IMR-90 (cell line): ENCODE measurements around the gene PFKP. TPM values are rescaled to one million over a fixed set of nuclear protein-coding genes. Genes with fewer than 3 reads are reported as not detected.

ENCODE experiments used
- ATAC-seq: fragments of 200-7000 bp; cut with Tn5 transposase; 2 replicates; pipeline ENCODE4 v1.9.1; 2020; ENCODE audit warnings: low read depth, mild to moderate bottlenecking, moderate library complexity
- BruUV-seq: library from RNA; stranded (reverse); fragments of 400-500 nt; replicated peaks from 2 replicates; lab custom pipeline; 2021; lab: Mats Ljungman, UMichigan
- CTCF ChIA-PET: fragments of 300-600 bp; formaldehyde crosslinking; extraction: SDS; loops from one replicate; lab custom pipeline; 2021; ENCODE audit warnings: antibody characterized with exemption; lab: Yijun Ruan, JAX
- POLR2A ChIA-PET: fragments of 300-600 bp; sonication (Branson Sonifier 250); formaldehyde crosslinking; loops from one replicate; lab custom pipeline; 2022; ENCODE audit warnings: antibody characterized with exemption; ENCODE audit not compliant: unreplicated experiment; lab: Charles Lee
- DNase-seq: peaks from one replicate; pipeline ENCODE4 v3.0.0; 2013
- H2AFZ ChIP-seq: replicated peaks from 2 replicates; pipeline ENCODE3; 2013; ENCODE audit warnings: low read length, mild to moderate bottlenecking; ENCODE audit not compliant: poor library complexity
- H2AK5ac ChIP-seq: 2 replicates; pipeline ENCODE4 v1.6.1; 2013; ENCODE audit warnings: low read depth, low read length, inconsistent platforms
- H2AK9ac ChIP-seq: replicated peaks from 2 replicates; pipeline ENCODE3; 2013; ENCODE audit warnings: mild to moderate bottlenecking, low read depth, low read length, moderate library complexity; ENCODE audit not compliant: poor library complexity
- H2BK120ac ChIP-seq: 2 replicates; pipeline ENCODE4 v1.6.1; 2013; ENCODE audit warnings: low read depth, low read length, inconsistent platforms
- H2BK15ac ChIP-seq: 3 replicates; pipeline ENCODE4 v1.6.1; 2013; ENCODE audit warnings: low read depth, low read length, inconsistent platforms
- H2BK20ac ChIP-seq: 2 replicates; pipeline ENCODE4 v1.6.1; 2013; ENCODE audit warnings: low read depth, mild to moderate bottlenecking, inconsistent platforms, low read length, moderate library complexity
- H2BK5ac ChIP-seq: 2 replicates; pipeline ENCODE4 v1.6.1; 2013; ENCODE audit warnings: mild to moderate bottlenecking, low read depth, low read length, inconsistent platforms; ENCODE audit not compliant: poor library complexity, severe bottlenecking
- H3K14ac ChIP-seq: replicated peaks from 2 replicates; pipeline ENCODE4 v1.6.1; 2013; ENCODE audit warnings: low read depth, low read length, inconsistent platforms
- H3K18ac ChIP-seq: 2 replicates; pipeline ENCODE4 v1.6.1; 2013; ENCODE audit warnings: low read depth, low read length, control low read depth
- H3K23ac ChIP-seq: 2 replicates; pipeline ENCODE4 v1.6.1; 2013; ENCODE audit warnings: low read depth, low read length, inconsistent platforms
- H3K27ac ChIP-seq: 2 replicates; pipeline ENCODE4 v1.5.1; 2013; ENCODE audit warnings: mild to moderate bottlenecking, control low read depth, low read length; ENCODE audit not compliant: insufficient read depth
- H3K27me3 ChIP-seq: 2 replicates; pipeline ENCODE4 v1.6.1; 2013; ENCODE audit warnings: low read length; ENCODE audit not compliant: control insufficient read depth, insufficient read depth
- H3K36me3 ChIP-seq: 2 replicates; pipeline ENCODE4 v1.6.1; 2013; ENCODE audit warnings: low read length, mixed read lengths; ENCODE audit not compliant: control insufficient read depth, insufficient read depth
- H3K4ac ChIP-seq: 2 replicates; pipeline ENCODE4 v1.6.1; 2013; ENCODE audit warnings: low read depth, low read length, inconsistent platforms
- H3K4me1 ChIP-seq: 2 replicates; pipeline ENCODE4 v1.6.1; 2013; ENCODE audit warnings: low read length, mixed read lengths; ENCODE audit not compliant: control insufficient read depth, insufficient read depth
- H3K4me2 ChIP-seq: 2 replicates; pipeline ENCODE4 v1.6.1; 2013; ENCODE audit warnings: low read depth, mild to moderate bottlenecking, control low read depth, low read length, moderate library complexity
- H3K4me3 ChIP-seq: 2 replicates; pipeline ENCODE4 v1.5.1; 2013; ENCODE audit warnings: low read depth, mild to moderate bottlenecking, control low read depth, low read length, moderate library complexity; ENCODE audit not compliant: insufficient read depth
- H3K56ac ChIP-seq: 2 replicates; pipeline ENCODE4 v1.6.1; 2013; ENCODE audit warnings: low read length, inconsistent platforms; ENCODE audit not compliant: insufficient read depth; ENCODE audit errors: extremely low read depth
- H3K79me1 ChIP-seq, 2 experiments: 2 replicates each; pipeline ENCODE4 v1.6.1; 2013; ENCODE audit warnings: low read length in 2 of 2, inconsistent platforms in 1 of 2, low read depth in 1 of 2
- H3K9ac ChIP-seq: 2 replicates; pipeline ENCODE4 v1.6.1; 2013; ENCODE audit warnings: low read depth, low read length, control low read depth
- H3K9me1 ChIP-seq: 2 replicates; pipeline ENCODE4 v1.6.1; 2013; ENCODE audit warnings: low read length, inconsistent platforms; ENCODE audit not compliant: insufficient read depth
- H3K9me3 ChIP-seq: 2 replicates; pipeline ENCODE4 v1.6.1; 2013; ENCODE audit warnings: low read length; ENCODE audit not compliant: control insufficient read depth, insufficient read depth
- H4K20me1 ChIP-seq: 2 replicates; pipeline ENCODE4 v1.6.1; 2013; ENCODE audit warnings: low read length, inconsistent platforms; ENCODE audit not compliant: insufficient read depth
- H4K5ac ChIP-seq: 2 replicates; pipeline ENCODE4 v1.6.1; 2013; ENCODE audit warnings: mild to moderate bottlenecking, low read depth, low read length, control low read depth
- H4K8ac ChIP-seq, 2 experiments: 2 replicates each; pipeline ENCODE4 v1.6.1; 2013; ENCODE audit warnings: low read depth in 2 of 2, low read length in 2 of 2, control low read depth in 1 of 2, inconsistent platforms in 1 of 2
- H4K91ac ChIP-seq: 2 replicates; pipeline ENCODE4 v1.6.1; 2013; ENCODE audit warnings: low read depth, low read length, inconsistent platforms; ENCODE audit not compliant: insufficient read depth
- CEBPB ChIP-seq: IDR thresholded peaks from 2 replicates; pipeline ENCODE4 v1.6.1; 2012; ENCODE audit warnings: low read depth, low read length, improper control_type of control experiment
- WGBS, 2 experiments: methylation state at CpG; one replicate each; pipeline versions ENCODE4 v1.1.5 to v1.1.7; 2013; ENCODE audit warnings: missing lambda C conversion rate in 2 of 2; ENCODE audit not compliant: insufficient read length in 1 of 2; ENCODE audit errors: extremely low coverage in 2 of 2; 5-methylcytosine and 5-hydroxymethylcytosine counted together
- dilution Hi-C: fragments of 300-500 bp; cut with HindIII; formaldehyde crosslinking; loops from one replicate; pipeline ENCODE4 v1.14.3; 2018; ENCODE audit warnings: low sequenced_read_pairs; ENCODE audit not compliant: unreplicated experiment
- in situ Hi-C: fragments of 300-500 bp; cut with MboI; formaldehyde crosslinking; loops from 3 replicates; pipeline ENCODE4 v1.14.3; 2019; ENCODE audit warnings: low sequenced_read_pairs, inconsistent platforms, mixed read lengths
- intact Hi-C: fragments of 100-400 bp; cut with micrococcal nuclease; formaldehyde crosslinking; loops from 2 replicates; pipeline ENCODE4 v1.10.0; 2022
- polyA plus RNA-seq, 3 experiments: library from polyadenylated mRNA; depleted of rRNA; stranded (reverse); fragments of >200 nt; gene quantifications; 2 replicates each; pipeline ENCODE4 v1.2.3, GENCODE V29; 2012; ENCODE audit warnings: low replicate concordance in 1 of 3
- total RNA-seq: library from RNA; depleted of rRNA; stranded (reverse); fragments of >200 nt; gene quantifications from 2 replicates; pipeline ENCODE4 v1.2.3, GENCODE V29; 2012

Gene PFKP
- total and polyA plus RNA-seq, 2 of the 4 experiments (the other 2 are of a cell fraction): 223 to 294 TPM

- H2AK5ac ChIP-seq: no peak overlapping the region
- no peaks in the 10 kb centered on the region for H3K9me3 ChIP-seq
- no peak overlapping the region for H3K56ac ChIP-seq
- 73% methylated on average over 7 of the region's 16 CpGs; no CpG with 5 or more reads in 1 of the 2 experiments for WGBS, 2 experiments
- dilution Hi-C loops: no loop called here
- H3K4me1 ChIP-seq: peaks cover 16% of the 10 kb centered on the region
- H2BK15ac ChIP-seq: no peak overlapping the region
- in situ Hi-C loops: no loop called here
- no peak overlapping the region for H3K4ac ChIP-seq
- peaks cover 46% of the 10 kb centered on the region for H3K36me3 ChIP-seq
- H3K27ac ChIP-seq: no peak overlapping the region
- H2AK9ac ChIP-seq: peak overlapping the region; percentile 68
- H3K9ac ChIP-seq: no peak overlapping the region
- no peak overlapping the region for H4K91ac ChIP-seq
- H4K20me1 ChIP-seq: peaks cover 89% of the 10 kb centered on the region
- no peak overlapping the region for H3K18ac ChIP-seq
- peaks cover 5 to 85% of the 10 kb centered on the region in 2 experiments for H3K79me1 ChIP-seq
- H4K8ac ChIP-seq: peak overlapping the region in 1 of 2 experiments; percentile 38; a peak in 1 of 4 replicates
- H3K9me1 ChIP-seq: peaks cover 43% of the 10 kb centered on the region
- H3K14ac ChIP-seq: no peak overlapping the region
- no peak overlapping the region for H2BK120ac ChIP-seq
- H3K27me3 ChIP-seq: no peaks in the 10 kb centered on the region
- H3K4me3 ChIP-seq: no peak overlapping the region
- no peak for ATAC-seq
- no peak overlapping the region for H3K23ac ChIP-seq
- no peak overlapping the region for H3K4me2 ChIP-seq
- no peak overlapping the region for H4K5ac ChIP-seq
- no peak for DNase-seq
- intact Hi-C loops: no loop called here
- H2BK20ac ChIP-seq: no peak overlapping the region
- no peak for TF ChIP-seq CEBPB
- no TSS peak for BruUV-seq
- ChIA-PET CTCF (no interaction called here), POLR2A (no interaction called here)
- H2AFZ ChIP-seq: no peak overlapping the region
- no peak overlapping the region for H2BK5ac ChIP-seq
These were observed 8.8 kb downstream of the PFKP start for GRCh38 chr10:3076138-3076537.
